Epithelial cell of esophagus (primary cell): ENCODE results near the gene APOM.

Experiments used
- DNase-seq: peaks from one replicate; pipeline ENCODE4 v3.0.0; 2010; ENCODE audit warnings: low read depth
- H3K4me3 ChIP-seq: 2 replicates; pipeline ENCODE4 v1.5.1; 2011; ENCODE audit warnings: mild to moderate bottlenecking, low read length, control low read depth
- TF ChIP-seq, protein P1 (sequence below): IDR thresholded peaks from 2 replicates; pipeline ENCODE4 v1.5.1; 2011; ENCODE audit warnings: low read depth, mild to moderate bottlenecking, low read length, control low read depth, inconsistent platforms; ENCODE audit not compliant: insufficient read depth; ENCODE audit errors: missing control alignments

APOM gene

GRCh38 chr6:31631209-31631608, 24.5 kb upstream of the APOM start:
- TF ChIP-seq, protein P1, sequence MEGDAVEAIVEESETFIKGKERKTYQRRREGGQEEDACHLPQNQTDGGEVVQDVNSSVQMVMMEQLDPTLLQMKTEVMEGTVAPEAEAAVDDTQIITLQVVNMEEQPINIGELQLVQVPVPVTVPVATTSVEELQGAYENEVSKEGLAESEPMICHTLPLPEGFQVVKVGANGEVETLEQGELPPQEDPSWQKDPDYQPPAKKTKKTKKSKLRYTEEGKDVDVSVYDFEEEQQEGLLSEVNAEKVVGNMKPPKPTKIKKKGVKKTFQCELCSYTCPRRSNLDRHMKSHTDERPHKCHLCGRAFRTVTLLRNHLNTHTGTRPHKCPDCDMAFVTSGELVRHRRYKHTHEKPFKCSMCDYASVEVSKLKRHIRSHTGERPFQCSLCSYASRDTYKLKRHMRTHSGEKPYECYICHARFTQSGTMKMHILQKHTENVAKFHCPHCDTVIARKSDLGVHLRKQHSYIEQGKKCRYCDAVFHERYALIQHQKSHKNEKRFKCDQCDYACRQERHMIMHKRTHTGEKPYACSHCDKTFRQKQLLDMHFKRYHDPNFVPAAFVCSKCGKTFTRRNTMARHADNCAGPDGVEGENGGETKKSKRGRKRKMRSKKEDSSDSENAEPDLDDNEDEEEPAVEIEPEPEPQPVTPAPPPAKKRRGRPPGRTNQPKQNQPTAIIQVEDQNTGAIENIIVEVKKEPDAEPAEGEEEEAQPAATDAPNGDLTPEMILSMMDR: no peak
- no peak overlapping the region for H3K4me3 ChIP-seq
- DNase-seq: no peak

- H3K4me3 ChIP-seq: no peak overlapping the region
- TF ChIP-seq, protein P1: no peak
- DNase-seq: no peak
Observed at GRCh38 chr6:31631681-31632278, 23.9 kb upstream of the APOM start.

- DNase-seq: no peak
- TF ChIP-seq, protein P1: no peak
- no peak overlapping the region for H3K4me3 ChIP-seq
Observed at GRCh38 chr6:31632279-31632946, 23.3 kb upstream of the APOM start.

DNA sequence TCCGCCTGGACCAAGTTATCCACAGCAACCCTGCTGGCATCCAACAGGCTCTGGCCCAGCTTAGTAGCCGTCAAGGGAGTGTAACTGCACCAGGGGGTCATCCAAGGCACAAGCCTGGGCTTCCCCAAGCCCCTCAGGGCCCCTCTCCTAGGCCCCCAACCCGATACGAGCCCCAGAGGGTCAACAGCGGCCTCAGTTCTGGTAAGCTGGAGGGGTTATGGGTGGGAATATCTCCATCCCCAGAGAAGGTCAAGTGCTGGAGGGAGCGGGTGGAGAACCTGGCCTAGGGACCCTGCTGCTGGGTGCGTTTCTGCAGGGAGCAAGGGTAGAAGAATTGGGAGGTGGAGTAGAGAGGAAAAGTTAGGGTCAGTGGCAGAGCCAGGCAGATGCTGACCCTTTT, 22.2 kb upstream of the APOM start:
- TF ChIP-seq, protein P1: no peak
- no peak for DNase-seq

GRCh38 chr6:31634131-31634530, 21.6 kb upstream of the APOM start:
- TF ChIP-seq, protein P1: no peak
- no peak overlapping the region for H3K4me3 ChIP-seq
- no peak for DNase-seq

More for the DNA sequence above, 22.2 kb upstream of the APOM start:
- no peak overlapping the region for H3K4me3 ChIP-seq

GRCh38 chr6:31634969-31635575, 20.6 kb upstream of the APOM start:
- DNase-seq: no peak
- H3K4me3 ChIP-seq: no peak overlapping the region
- TF ChIP-seq, protein P1: no peak
